Measurements from ENCODE around the gene COL18A1.
"Not testable (repeated sequence)": the region's sequence is repeated elsewhere in the genome, so short reads cannot be mapped to it uniquely, and the experiment has no call there.

The COL18A1 gene

GRCh38 chr21:45548711-45549491, 143.9 kb downstream of the COL18A1 start:
- no peak for DNase-seq

DNA sequence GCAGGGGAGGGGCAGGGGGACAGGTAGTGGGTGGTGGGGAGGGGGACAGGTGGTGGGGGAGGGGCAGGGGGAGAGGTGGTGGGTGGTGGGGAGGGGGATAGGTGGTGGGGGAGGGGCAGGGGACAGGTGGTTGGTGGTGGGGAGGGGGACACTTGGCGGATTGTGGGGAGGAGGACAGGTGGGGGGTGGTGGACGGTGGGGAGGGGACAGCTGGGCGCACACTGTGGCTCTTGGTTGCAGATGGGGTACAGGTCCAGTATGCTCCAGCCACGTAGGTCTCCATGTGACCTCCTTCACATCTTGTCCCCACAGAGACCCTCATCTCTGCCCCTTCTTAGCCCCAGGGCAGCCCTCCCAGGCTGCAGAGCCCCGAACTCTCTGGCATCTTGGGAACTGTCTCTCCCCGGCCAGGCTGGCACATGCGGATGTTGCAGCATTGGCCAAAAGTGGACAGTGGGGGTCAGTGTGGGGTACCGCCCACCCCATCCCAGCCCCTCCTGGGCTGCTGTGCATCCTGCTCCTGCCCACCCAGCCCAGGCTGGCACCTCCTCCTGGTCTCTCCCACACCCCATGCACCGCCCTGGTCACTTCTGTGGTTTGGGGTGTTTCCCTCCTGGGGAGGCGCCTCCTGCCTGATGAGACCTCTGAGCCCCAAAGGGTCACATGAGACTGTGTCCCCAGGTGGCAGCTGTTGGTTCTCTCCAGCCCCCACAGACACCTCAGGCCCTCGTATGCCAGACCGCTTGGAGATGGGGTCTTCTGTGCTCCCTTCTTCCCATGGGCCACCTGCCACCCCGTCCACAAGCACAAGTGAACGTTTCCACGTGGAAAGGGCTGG, 144.9 kb downstream of the COL18A1 start:
- no peak for DNase-seq

GRCh38 chr21:45550522-45551210, 145.7 kb downstream of the COL18A1 start:
- peak in 1 of 5 experiments; percentile 82 for DNase-seq

- peak in 1 of 5 experiments; percentile 87 for DNase-seq
Observed at GRCh38 chr21:45551316-45551715, 146.4 kb downstream of the COL18A1 start.

GRCh38 chr21:45551783-45552695, 147.1 kb downstream of the COL18A1 start:
- peak in 1 of 5 experiments; percentile 7 for DNase-seq

GRCh38 chr21:45552696-45553391, 147.9 kb downstream of the COL18A1 start:
- DNase-seq = peak in 1 of 5 experiments; percentile 6

DNA sequence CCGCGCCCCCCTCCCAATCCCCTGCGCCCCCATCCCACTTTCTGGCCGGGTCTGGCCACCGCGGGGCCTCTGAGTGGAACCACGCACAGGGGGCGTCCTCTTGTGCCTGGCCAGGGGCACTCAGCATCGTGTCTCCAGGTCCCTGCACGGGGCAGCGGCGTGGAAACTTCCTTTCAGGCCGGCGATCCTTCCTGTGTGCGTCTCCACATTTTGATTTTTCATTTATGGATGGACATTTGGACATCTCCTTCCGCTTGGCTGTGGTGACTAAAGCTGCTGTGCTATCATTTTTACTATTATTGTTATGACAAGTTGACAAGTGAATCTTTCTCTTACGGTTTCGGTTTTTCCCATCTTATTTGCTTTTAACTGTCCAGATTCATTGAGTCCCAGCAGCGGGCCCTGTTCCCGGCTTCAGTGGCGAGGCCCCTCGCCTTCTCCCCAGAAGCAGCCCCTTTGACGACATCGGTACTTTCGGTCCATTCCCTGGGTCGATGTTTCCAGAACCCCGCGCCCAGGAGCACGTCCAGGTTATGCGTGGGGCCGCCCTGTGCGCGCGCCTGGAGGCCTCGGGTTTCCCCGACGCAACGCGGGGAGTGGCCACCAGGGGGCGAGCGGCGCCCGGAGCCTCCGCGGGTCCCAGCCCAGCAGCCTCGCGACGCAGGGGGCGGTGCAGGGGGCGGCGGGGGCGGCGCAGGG, 149.7 kb downstream of the COL18A1 start:
- DNase-seq = peak; percentile 78 to 89 (median 81)

GRCh38 chr21:45555251-45555556, 150.2 kb downstream of the COL18A1 start:
- no peak for DNase-seq

DNA sequence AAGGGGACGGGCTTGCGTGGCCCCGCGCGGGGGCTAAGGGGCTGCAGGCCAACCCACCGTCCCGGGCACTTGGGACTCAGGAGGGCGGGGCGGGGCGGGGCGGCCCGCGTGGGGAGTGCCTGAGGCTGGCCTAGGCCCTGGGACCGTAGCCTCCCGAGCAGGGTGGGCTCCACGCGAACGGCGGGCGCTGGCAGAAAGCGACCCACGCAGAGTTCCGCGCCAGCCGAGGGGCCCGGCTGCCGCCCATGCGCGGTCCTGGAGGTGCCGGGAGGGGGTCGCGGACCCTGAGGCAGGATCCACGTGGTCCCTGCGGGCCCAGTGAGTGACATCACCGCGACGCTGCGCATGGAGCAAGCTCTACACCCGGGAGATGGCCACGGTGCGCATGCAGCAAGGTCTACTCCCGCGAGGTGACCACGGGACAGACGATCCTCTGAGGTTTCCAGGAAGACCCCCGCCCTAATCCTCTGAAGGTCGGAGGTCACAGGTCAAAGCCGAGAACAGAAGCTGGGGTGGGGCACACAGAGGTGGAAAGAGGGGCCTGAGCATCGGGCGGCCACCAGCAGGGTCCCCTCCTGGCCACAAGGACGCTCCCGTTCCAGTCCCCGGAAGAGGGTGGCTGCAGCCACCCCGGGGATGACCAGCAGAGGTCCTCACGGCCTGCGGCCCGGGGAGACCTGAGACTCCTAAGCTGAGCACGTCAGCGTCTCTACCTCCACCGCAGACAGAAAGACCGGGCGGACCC, 150.8 kb downstream of the COL18A1 start:
- peak in 3 of 5 experiments; percentile 32 to 63 (median 36) for DNase-seq

- no peak for DNase-seq
Observed at GRCh38 chr21:45556302-45556644, 151.3 kb downstream of the COL18A1 start.

DNA sequence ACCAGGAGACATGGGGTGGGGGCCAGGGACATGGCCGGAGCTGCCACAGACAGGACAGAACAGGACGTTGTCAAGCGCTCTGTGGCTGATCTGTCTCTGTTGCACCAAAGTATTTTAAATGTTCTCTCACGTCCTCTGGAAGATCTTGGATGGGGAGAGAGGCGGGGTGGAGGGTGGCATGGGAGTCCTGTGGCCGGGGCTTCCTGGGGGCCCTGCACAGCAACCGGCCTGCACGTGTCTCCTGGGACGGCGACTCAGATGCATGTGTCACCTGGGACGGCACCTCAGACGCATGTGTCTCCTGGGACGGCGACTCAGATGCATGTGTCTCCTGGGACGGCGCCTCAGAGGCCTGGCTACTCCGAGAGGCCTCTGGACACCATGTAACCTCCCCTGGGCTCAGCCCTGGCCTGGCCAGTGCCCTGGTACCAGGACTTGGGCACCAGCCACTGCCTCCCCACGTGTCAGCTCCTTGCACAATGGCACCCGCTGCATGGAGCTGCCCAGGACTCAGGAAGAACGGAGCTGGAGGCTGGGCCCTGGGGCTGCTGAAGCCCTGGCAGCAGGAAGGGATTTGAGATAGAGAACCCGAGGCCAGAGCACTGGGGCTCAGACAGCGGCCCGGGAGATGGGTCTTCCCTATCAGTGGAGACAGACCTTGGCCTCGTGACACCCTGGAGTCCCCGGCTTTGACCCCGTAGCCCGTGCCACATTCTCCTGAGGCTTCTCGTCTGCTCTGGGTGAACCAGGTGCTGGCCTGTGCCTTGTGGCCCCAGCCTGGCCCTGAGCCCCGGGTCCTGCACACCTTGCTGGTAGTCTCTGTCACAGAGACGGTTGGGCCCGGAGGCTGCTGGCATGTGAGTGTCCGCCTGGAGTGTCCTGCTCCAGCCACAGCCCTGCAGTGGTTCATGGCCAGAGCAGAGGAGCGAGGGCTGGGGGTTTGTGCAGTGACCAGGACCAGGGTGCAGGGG, 152.0 kb downstream of the COL18A1 start:
- DNase-seq = peak in 1 of 5 experiments; percentile 3

- peak in 2 of 5 experiments; percentile 1 to 2 for DNase-seq
Observed at GRCh38 chr21:45557616-45558043, 152.7 kb downstream of the COL18A1 start.

DNA sequence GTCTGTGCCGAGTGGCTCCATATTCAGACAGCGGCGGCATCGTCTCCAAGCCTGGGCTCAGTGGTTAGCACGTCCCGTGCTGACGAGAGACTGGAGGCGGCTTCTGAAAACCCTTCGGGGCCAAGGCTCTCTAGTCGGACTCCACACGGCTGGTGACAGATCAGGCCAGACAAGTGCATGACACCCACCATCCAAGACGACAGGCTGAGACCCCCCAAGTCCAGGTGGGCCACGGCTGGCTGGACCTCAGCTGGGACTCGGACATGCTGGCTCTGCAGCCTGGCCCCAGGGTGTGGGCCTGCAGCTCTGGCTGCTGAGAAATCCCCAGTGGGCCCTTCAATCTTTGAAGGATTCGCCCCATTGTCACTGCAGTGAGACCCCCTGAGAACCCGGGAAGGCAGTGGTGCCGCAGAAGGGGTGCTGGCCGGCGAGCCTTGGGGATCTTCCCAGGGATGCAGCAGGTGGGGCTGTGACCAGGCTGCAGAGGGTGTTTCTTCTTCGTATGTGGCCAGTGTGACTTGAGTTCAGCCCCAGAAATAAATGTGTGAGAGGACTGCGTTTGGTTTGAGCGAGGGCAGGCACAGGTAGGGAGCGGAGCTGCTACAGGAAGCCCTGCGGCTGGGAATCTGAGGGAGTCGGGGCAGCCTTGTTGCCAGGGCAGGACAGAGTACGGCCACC, 153.2 kb downstream of the COL18A1 start:
- DNase-seq = peak in 1 of 5 experiments; percentile 2

- DNase-seq = no peak
Observed at GRCh38 chr21:45559216-45560105, 154.5 kb downstream of the COL18A1 start.

DNA sequence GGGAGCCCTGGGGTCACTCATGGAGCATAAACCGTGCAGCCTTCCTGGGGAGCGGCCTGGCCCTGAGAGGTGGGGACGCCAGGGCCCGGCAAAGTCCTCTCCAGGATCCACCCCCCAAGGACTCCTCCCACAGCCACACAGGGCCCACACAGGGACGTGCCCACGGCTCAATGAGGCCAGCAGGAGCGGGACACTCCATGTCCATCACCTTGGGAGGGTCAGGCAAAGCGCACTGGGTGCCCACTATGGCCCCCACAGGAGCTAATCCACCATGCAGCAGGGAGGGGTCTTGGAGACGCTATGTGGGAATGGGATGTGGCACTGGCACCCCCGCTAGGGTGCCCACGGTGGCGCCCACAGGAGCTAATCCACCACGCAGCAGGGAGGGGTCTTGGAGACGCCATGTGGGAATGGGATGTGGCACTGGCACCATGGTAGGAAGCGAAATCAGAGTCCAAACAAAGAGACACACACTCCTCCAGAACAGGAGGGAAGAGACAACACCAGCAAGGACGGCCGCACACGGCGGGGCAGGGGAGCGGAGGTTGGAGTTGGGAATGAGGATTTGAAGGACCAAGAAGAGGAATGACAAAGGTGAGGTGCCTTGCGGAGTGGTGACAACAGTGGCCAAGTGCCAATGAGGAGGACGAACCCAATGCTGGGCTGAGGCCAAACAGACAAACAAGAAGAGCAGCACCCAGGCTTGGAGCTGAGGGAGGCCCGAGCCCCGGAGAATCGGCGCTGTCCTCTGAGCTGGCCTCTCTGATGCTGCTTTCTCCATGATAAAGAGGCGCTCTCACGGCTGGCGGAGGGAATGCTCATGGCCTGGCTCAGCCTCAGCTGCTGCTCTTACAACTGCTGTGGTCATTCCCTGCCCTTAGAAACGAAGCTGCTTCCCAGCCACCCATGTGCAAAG, 155.4 kb downstream of the COL18A1 start:
- DNase-seq = no peak

GRCh38 chr21:45561241-45561640, 156.3 kb downstream of the COL18A1 start:
- not testable (repeated sequence) for DNase-seq
